ENCODE data around the gene EIF3M. TPM values are rescaled to one million over a fixed set of nuclear protein-coding genes. Genes with fewer than 3 reads are reported as not detected.

Gene EIF3M
- total RNA-seq, 2 experiments from 2014 or later = 459 to 466 TPM

DNA sequence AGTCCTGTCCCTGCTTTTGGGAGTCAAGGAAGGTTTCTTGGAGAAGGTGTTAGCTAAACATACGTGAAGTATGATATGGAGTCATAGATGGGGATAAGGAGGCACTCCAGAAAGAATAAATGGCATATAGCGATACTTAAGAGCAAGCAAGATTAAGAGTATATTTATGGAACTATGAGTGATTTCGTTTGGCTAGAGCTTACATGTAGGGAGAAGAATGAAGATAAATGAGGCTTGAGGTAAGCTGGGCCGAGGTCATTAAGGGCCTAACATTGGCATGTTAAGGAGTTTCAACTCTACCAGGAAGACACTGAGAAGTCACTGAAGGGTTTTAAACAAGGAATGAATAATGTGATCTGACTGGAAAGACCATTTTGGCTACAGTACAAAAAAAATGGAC lies 33.3 kb downstream of the EIF3M start:
- H3K9me3 Mint-ChIP-seq = no peaks in the 10 kb centered on the region

DNA sequence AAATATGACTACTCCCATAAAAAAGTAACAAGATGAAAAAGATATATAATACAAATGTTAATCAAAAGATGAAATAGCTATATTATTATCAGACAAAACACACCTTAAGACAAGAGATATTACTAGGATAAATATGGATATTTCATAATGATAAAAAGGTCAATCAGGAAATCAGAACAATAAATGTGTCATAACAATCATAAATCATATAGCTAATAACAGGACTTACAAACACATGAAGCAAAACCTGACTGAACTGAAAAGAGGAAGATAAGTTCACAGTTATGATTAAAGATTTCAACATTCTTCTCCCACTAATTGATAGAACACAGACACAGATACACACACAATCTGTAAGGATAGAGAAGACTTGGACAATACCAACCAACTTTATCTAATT lies 47.2 kb downstream of the EIF3M start:
- H3K27me3 Mint-ChIP-seq = peaks cover 47% of the 10 kb centered on the region
- H3K4me1 Mint-ChIP-seq = no peaks in the 10 kb centered on the region
- no peak overlapping the region for H3K27ac Mint-ChIP-seq
- H3K36me3 Mint-ChIP-seq = no peaks in the 10 kb centered on the region
- no peak overlapping the region for H3K4me3 Mint-ChIP-seq
- no peak for DNase-seq
- peaks cover 5% of the 10 kb centered on the region for H3K9me3 Mint-ChIP-seq

More for the DNA sequence above, 33.3 kb downstream of the EIF3M start:
- DNase-seq = no peak
- Mint-ChIP-seq H3K27ac (no peak overlapping the region), H3K27me3 (peaks cover 11% of the 10 kb centered on the region), H3K4me3 (no peak overlapping the region), H3K4me1 (no peaks in the 10 kb centered on the region), H3K36me3 (peaks cover 1% of the 10 kb centered on the region)

DNA sequence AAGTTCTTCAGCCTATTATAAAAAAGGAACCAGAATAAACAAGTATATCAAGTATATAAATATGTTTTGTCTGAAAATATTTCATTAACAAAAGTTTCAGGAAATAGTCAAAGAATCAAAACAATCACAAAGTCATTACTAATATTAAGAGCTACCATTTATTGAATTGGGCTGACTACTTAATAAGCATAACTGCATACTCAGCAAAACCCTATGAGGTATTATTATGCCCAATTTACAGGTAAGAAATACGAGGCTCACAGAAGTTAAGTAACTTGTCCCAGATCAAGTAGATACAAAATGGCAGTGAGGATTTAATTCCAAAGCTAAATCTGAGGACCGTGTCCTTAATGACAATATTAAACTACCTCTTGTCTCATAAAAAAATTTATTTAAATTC lies 52.2 kb downstream of the EIF3M start:
- Mint-ChIP-seq H3K36me3 (no peaks in the 10 kb centered on the region), H3K4me3 (no peak overlapping the region), H3K27me3 (peaks cover 36% of the 10 kb centered on the region)

DNA sequence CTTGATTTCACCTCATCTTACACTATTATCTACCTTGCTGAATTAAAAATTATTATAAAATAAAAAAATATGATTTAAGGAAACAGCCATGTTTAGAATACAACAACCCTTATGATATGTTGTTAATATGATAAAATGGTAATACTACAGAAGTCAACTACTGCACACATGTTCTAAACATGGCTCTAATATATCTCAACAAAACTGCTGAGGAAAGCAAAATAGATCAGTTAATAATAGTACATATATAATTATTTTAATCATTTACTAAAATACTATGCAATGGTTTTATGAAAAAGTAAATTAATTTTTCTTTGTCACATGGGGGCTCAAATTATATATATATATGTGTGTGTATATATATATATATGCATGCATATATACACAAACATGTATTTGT lies 57.7 kb downstream of the EIF3M start:
- Mint-ChIP-seq H3K36me3 (no peaks in the 10 kb centered on the region), H3K4me3 (no peak overlapping the region), H3K9me3 (no peaks in the 10 kb centered on the region), H3K27me3 (peaks cover 13% of the 10 kb centered on the region), H3K27ac (no peak overlapping the region), H3K4me1 (no peaks in the 10 kb centered on the region)
- DNase-seq = no peak

More for the DNA sequence above, 52.2 kb downstream of the EIF3M start:
- no peaks in the 10 kb centered on the region for H3K9me3 Mint-ChIP-seq
- H3K4me1 Mint-ChIP-seq = no peaks in the 10 kb centered on the region
- no peak overlapping the region for H3K27ac Mint-ChIP-seq
- DNase-seq = no peak

DNA sequence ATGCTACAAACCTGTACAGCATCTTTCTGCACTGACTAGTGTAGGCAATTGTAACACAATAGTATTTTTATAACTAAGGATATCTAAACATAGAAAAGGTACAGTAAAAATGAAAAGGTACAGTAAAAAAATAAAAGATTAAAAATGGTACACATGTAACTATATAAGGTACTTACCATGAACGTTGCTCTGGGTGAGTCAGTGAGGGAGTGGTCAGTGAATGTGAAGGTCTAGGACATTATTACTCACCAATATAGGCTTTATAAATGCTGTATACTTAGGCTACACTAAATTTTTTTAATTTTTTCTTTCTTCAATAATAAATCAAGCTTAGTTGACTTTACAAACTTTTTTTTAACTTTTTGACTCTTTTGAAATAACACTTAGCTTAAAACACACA lies 59.9 kb downstream of the EIF3M start:
- H3K36me3 Mint-ChIP-seq = no peaks in the 10 kb centered on the region
- H3K9me3 Mint-ChIP-seq = no peaks in the 10 kb centered on the region
- H3K4me3 Mint-ChIP-seq = no peak overlapping the region
- peaks cover 14% of the 10 kb centered on the region for H3K27me3 Mint-ChIP-seq
- H3K4me1 Mint-ChIP-seq = no peaks in the 10 kb centered on the region
- DNase-seq = no peak
- H3K27ac Mint-ChIP-seq = no peak overlapping the region

Other genes with a start within 250 kb of the EIF3M start
- gene WT1, start 148.3 kb upstream of the EIF3M start, total RNA-seq = not detected
- under 1 TPM in 1 of 2 experiments, not detected in 1; 0.20 TPM for gene CCDC73, start 210.8 kb downstream of the EIF3M start, total RNA-seq
- gene PRRG4, start 246.1 kb downstream of the EIF3M start, total RNA-seq = under 1 TPM; 0.87 to 0.90 TPM